ENCODE results near the gene MBP.

The MBP gene

GRCh38 chr18:77086656-77087392 is 45.8 kb downstream of the MBP start:
- H3K27ac ChIP-seq (ENCODE audit: insufficient read depth in 1 of 2, low read depth in 1 of 2, low read length in 2 of 2, poor library complexity in 1 of 2, severe bottlenecking in 2 of 2): no peak overlapping the region
- DNase-seq: no peak
- CTCF ChIA-PET: interaction anchor here (0.8 to 4.7 kb wide), 9 partner anchors 9 to 125 kb away, joined by 3 to 35 read pairs (median 3); no protein-coding TSS in a partner anchor
- peaks cover 5 to 51% (median 24%) of the 10 kb centered on the region in 4 experiments for H3K36me3 ChIP-seq (ENCODE audit: control insufficient read depth in 4 of 4, insufficient read depth in 4 of 4, low read length in 3 of 4)
- H3K27me3 ChIP-seq (replicated peaks in 2 of 5; ENCODE audit: control insufficient read depth in 4 of 5, insufficient read depth in 5 of 5, low read length in 4 of 5): no peaks in the 10 kb centered on the region
- peaks cover 0 to 2% (median 0%) of the 10 kb centered on the region in 5 experiments for H3K9me3 ChIP-seq (ENCODE audit: control extremely low read depth in 1 of 5, control insufficient read depth in 4 of 5, insufficient read depth in 2 of 5, low read depth in 1 of 5, low read length in 4 of 5)
- WGBS (ENCODE audit: insufficient coverage): 93% methylated on average over 18 of the region's 25 CpGs
- peaks cover 0 to 22% (median 16%) of the 10 kb centered on the region in 4 experiments for H3K4me1 ChIP-seq (ENCODE audit: control extremely low read depth in 1 of 4, control insufficient read depth in 4 of 4, insufficient read depth in 4 of 4, low read length in 3 of 4)
- H3K4me3 ChIP-seq (ENCODE audit: control insufficient read depth in 1 of 7, extremely low read depth in 1 of 7, insufficient read depth in 4 of 7, low read depth in 2 of 7, low read length in 6 of 7): no peak overlapping the region
- POLR2A ChIA-PET: no interaction called here

- no peak overlapping the region for H3K4me3 ChIP-seq (ENCODE audit: control insufficient read depth in 1 of 7, extremely low read depth in 1 of 7, insufficient read depth in 4 of 7, low read depth in 2 of 7, low read length in 6 of 7)
- H3K36me3 ChIP-seq (ENCODE audit: control insufficient read depth in 4 of 4, insufficient read depth in 4 of 4, low read length in 3 of 4): peaks cover 5 to 50% (median 24%) of the 10 kb centered on the region in 4 experiments
- no peak for DNase-seq
- ChIA-PET CTCF (interaction anchor here (0.8 to 4.7 kb wide), 6 partner anchors 11 to 125 kb away, joined by 3 to 35 read pairs (median 11); no protein-coding TSS in a partner anchor), POLR2A (no interaction called here)
- 91% methylated on average over 3 of the region's 3 CpGs for WGBS (ENCODE audit: insufficient coverage)
- peaks cover 0 to 2% (median 0%) of the 10 kb centered on the region in 5 experiments for H3K9me3 ChIP-seq (ENCODE audit: control extremely low read depth in 1 of 5, control insufficient read depth in 4 of 5, insufficient read depth in 2 of 5, low read depth in 1 of 5, low read length in 4 of 5)
- no peaks in the 10 kb centered on the region for H3K27me3 ChIP-seq (replicated peaks in 2 of 5; ENCODE audit: control insufficient read depth in 4 of 5, insufficient read depth in 5 of 5, low read length in 4 of 5)
- H3K4me1 ChIP-seq (ENCODE audit: control extremely low read depth in 1 of 4, control insufficient read depth in 4 of 4, insufficient read depth in 4 of 4, low read length in 3 of 4): peaks cover under 1 to 26% (median 19%) of the 10 kb centered on the region in 4 experiments
- no peak overlapping the region for H3K27ac ChIP-seq (ENCODE audit: insufficient read depth in 1 of 2, low read depth in 1 of 2, low read length in 2 of 2, poor library complexity in 1 of 2, severe bottlenecking in 2 of 2)
These were observed 46.5 kb downstream of the MBP start for GRCh38 chr18:77086034-77086433.

- ChIA-PET CTCF (interaction anchor here (0.7 to 4.7 kb wide), 7 partner anchors 13 to 127 kb away, joined by 3 to 35 read pairs (median 5); no protein-coding TSS in a partner anchor), POLR2A (interaction anchor here (0.6 kb wide), 1 partner anchor 34 kb away, joined by 3 read pairs; no protein-coding TSS in a partner anchor)
- WGBS (ENCODE audit: insufficient coverage): no CpG with 5 or more reads among the region's 1 CpG
- no peak overlapping the region for H3K27ac ChIP-seq (ENCODE audit: insufficient read depth in 1 of 2, low read depth in 1 of 2, low read length in 2 of 2, poor library complexity in 1 of 2, severe bottlenecking in 2 of 2)
- no peaks in the 10 kb centered on the region for H3K27me3 ChIP-seq (replicated peaks in 2 of 5; ENCODE audit: control insufficient read depth in 4 of 5, insufficient read depth in 5 of 5, low read length in 4 of 5)
- H3K36me3 ChIP-seq (ENCODE audit: control insufficient read depth in 4 of 4, insufficient read depth in 4 of 4, low read length in 3 of 4): peaks cover 5 to 37% (median 19%) of the 10 kb centered on the region in 4 experiments
- H3K9me3 ChIP-seq (ENCODE audit: control extremely low read depth in 1 of 5, control insufficient read depth in 4 of 5, insufficient read depth in 2 of 5, low read depth in 1 of 5, low read length in 4 of 5): peaks cover 0 to 2% (median 0%) of the 10 kb centered on the region in 5 experiments
- H3K4me1 ChIP-seq (ENCODE audit: control extremely low read depth in 1 of 4, control insufficient read depth in 4 of 4, insufficient read depth in 4 of 4, low read length in 3 of 4): peaks cover 2 to 35% (median 28%) of the 10 kb centered on the region in 4 experiments
- H3K4me3 ChIP-seq (ENCODE audit: control insufficient read depth in 1 of 7, extremely low read depth in 1 of 7, insufficient read depth in 4 of 7, low read depth in 2 of 7, low read length in 6 of 7): no peak overlapping the region
- no peak for DNase-seq
These were observed 47.9 kb downstream of the MBP start for GRCh38 chr18:77084688-77085035.

- Histone ChIP-seq H3K9me3 (ENCODE audit: control extremely low read depth in 1 of 5, control insufficient read depth in 4 of 5, insufficient read depth in 2 of 5, low read depth in 1 of 5, low read length in 4 of 5) (peaks cover 0 to 2% (median 0%) of the 10 kb centered on the region in 5 experiments), H3K27me3 (replicated peaks in 2 of 5; ENCODE audit: control insufficient read depth in 4 of 5, insufficient read depth in 5 of 5, low read length in 4 of 5) (no peaks in the 10 kb centered on the region), H3K4me1 (ENCODE audit: control extremely low read depth in 1 of 4, control insufficient read depth in 4 of 4, insufficient read depth in 4 of 4, low read length in 3 of 4) (peaks cover 2 to 40% (median 29%) of the 10 kb centered on the region in 4 experiments), H3K36me3 (ENCODE audit: control insufficient read depth in 4 of 4, insufficient read depth in 4 of 4, low read length in 3 of 4) (peaks cover 5 to 37% (median 11%) of the 10 kb centered on the region in 4 experiments), H3K27ac (ENCODE audit: insufficient read depth in 1 of 2, low read depth in 1 of 2, low read length in 2 of 2, poor library complexity in 1 of 2, severe bottlenecking in 2 of 2) (no peak overlapping the region), H3K4me3 (ENCODE audit: control insufficient read depth in 1 of 7, extremely low read depth in 1 of 7, insufficient read depth in 4 of 7, low read depth in 2 of 7, low read length in 6 of 7) (no peak overlapping the region)
- ChIA-PET POLR2A (no interaction called here), CTCF (interaction anchor here (0.9 to 4.7 kb wide), 7 partner anchors 10 to 130 kb away, joined by 3 to 35 read pairs (median 7); no protein-coding TSS in a partner anchor)
- DNase-seq: no peak
- WGBS (ENCODE audit: insufficient coverage): 89% methylated on average over 9 of the region's 9 CpGs
These were observed 50.1 kb downstream of the MBP start for GRCh38 chr18:77082316-77082955.

- Histone ChIP-seq H3K4me3 (ENCODE audit: control insufficient read depth in 1 of 7, extremely low read depth in 1 of 7, insufficient read depth in 4 of 7, low read depth in 2 of 7, low read length in 6 of 7) (no peak overlapping the region), H3K27me3 (replicated peaks in 2 of 5; ENCODE audit: control insufficient read depth in 4 of 5, insufficient read depth in 5 of 5, low read length in 4 of 5) (no peaks in the 10 kb centered on the region), H3K27ac (ENCODE audit: insufficient read depth in 1 of 2, low read depth in 1 of 2, low read length in 2 of 2, poor library complexity in 1 of 2, severe bottlenecking in 2 of 2) (no peak overlapping the region), H3K9me3 (ENCODE audit: control extremely low read depth in 1 of 5, control insufficient read depth in 4 of 5, insufficient read depth in 2 of 5, low read depth in 1 of 5, low read length in 4 of 5) (peaks cover 0 to 2% (median 0%) of the 10 kb centered on the region in 5 experiments), H3K4me1 (ENCODE audit: control extremely low read depth in 1 of 4, control insufficient read depth in 4 of 4, insufficient read depth in 4 of 4, low read length in 3 of 4) (peaks cover 2 to 42% (median 32%) of the 10 kb centered on the region in 4 experiments), H3K36me3 (ENCODE audit: control insufficient read depth in 4 of 4, insufficient read depth in 4 of 4, low read length in 3 of 4) (peaks cover 5 to 36% (median 10%) of the 10 kb centered on the region in 4 experiments)
- WGBS (ENCODE audit: insufficient coverage): no CpG with 5 or more reads among the region's 2 CpGs
- peak in 2 of 3 donors; percentile 79 to 86 for DNase-seq
- POLR2A ChIA-PET: interaction anchor here (1.2 kb wide), 1 partner anchor 14 kb away, joined by 3 read pairs; no protein-coding TSS in a partner anchor
- CTCF ChIA-PET: interaction anchor here (0.8 to 2.3 kb wide), 5 partner anchors 9 to 51 kb away, joined by 3 to 7 read pairs (median 6); partner anchors contain the start of gene MBP
These were observed 51.2 kb downstream of the MBP start for GRCh38 chr18:77081390-77081778.

- ChIA-PET POLR2A (interaction anchor here (0.7 kb wide), 1 partner anchor 28 kb away, joined by 3 read pairs; no protein-coding TSS in a partner anchor), CTCF (interaction anchor here (0.9 to 2.3 kb wide), 4 partner anchors 8 to 40 kb away, joined by 3 to 6 read pairs (median 5); no protein-coding TSS in a partner anchor)
- peak in 1 of 3 donors; percentile 54 for DNase-seq
- 55% methylated on average over 9 of the region's 12 CpGs for WGBS (ENCODE audit: insufficient coverage)
- H3K27me3 ChIP-seq (replicated peaks in 2 of 5; ENCODE audit: control insufficient read depth in 4 of 5, insufficient read depth in 5 of 5, low read length in 4 of 5): no peaks in the 10 kb centered on the region
- H3K4me3 ChIP-seq (ENCODE audit: control insufficient read depth in 1 of 7, extremely low read depth in 1 of 7, insufficient read depth in 4 of 7, low read depth in 2 of 7, low read length in 6 of 7): peak overlapping the region in 2 of 7 experiments; percentile 23 to 46
- H3K9me3 ChIP-seq (ENCODE audit: control extremely low read depth in 1 of 5, control insufficient read depth in 4 of 5, insufficient read depth in 2 of 5, low read depth in 1 of 5, low read length in 4 of 5): no peaks in the 10 kb centered on the region
- peaks cover 1 to 42% (median 11%) of the 10 kb centered on the region in 4 experiments for H3K36me3 ChIP-seq (ENCODE audit: control insufficient read depth in 4 of 4, insufficient read depth in 4 of 4, low read length in 3 of 4)
- peaks cover 2 to 39% (median 30%) of the 10 kb centered on the region in 4 experiments for H3K4me1 ChIP-seq (ENCODE audit: control extremely low read depth in 1 of 4, control insufficient read depth in 4 of 4, insufficient read depth in 4 of 4, low read length in 3 of 4)
- H3K27ac ChIP-seq (ENCODE audit: insufficient read depth in 1 of 2, low read depth in 1 of 2, low read length in 2 of 2, poor library complexity in 1 of 2, severe bottlenecking in 2 of 2): no peak overlapping the region
These were observed 52.5 kb downstream of the MBP start for GRCh38 chr18:77079954-77080682.
